Measurements from ENCODE around the gene SESN1. TPM values are rescaled to one million over a fixed set of nuclear protein-coding genes. Genes with fewer than 3 reads are reported as not detected.

The SESN1 gene
- total RNA-seq, 1 experiment from 2014 or later = 17.5 TPM

- no peak overlapping the region for H2AK5ac ChIP-seq (ENCODE audit: insufficient read length, low read length)
- no peak for DNase-seq
- no peaks in the 10 kb centered on the region for H3K36me3 Mint-ChIP-seq (ENCODE audit: insufficient read depth in 1 of 3, low read depth in 3 of 3)
- TF ChIP-seq CTCF (conservative IDR thresholded peaks at IDR 0.05) = no peak
- H3K4me2 ChIP-seq (ENCODE audit: insufficient read depth, insufficient read length, low read length) = no peak overlapping the region
- H3K4me1 ChIP-seq (ENCODE audit: insufficient read depth, low read length) = no peaks in the 10 kb centered on the region
- H4K20me1 ChIP-seq (ENCODE audit: control insufficient read depth, insufficient read depth, insufficient read length) = no peaks in the 10 kb centered on the region
- no peak overlapping the region for H3K27ac ChIP-seq (ENCODE audit: insufficient read length, low read depth, low read length)
- H3K14ac ChIP-seq (ENCODE audit: insufficient read depth, low read length) = no peak overlapping the region
- H2BK120ac ChIP-seq (ENCODE audit: low read depth, low read length, poor library complexity, severe bottlenecking) = no peak overlapping the region
- no peaks in the 10 kb centered on the region for H3K79me1 ChIP-seq (ENCODE audit: insufficient read depth, low read depth, low read length, poor library complexity, severe bottlenecking)
- H3T11ph ChIP-seq (ENCODE audit: low read length) = no peak overlapping the region
- H3K4me3 Mint-ChIP-seq = no peak overlapping the region
- H3K27me3 Mint-ChIP-seq (ENCODE audit: low read depth) = no peaks in the 10 kb centered on the region
- no peak overlapping the region for H4K91ac ChIP-seq (ENCODE audit: insufficient read length, low read depth, low read length)
- no CpG with 5 or more reads among the region's 2 CpGs for WGBS (ENCODE audit: extremely low coverage, insufficient read length, low lambda C conversion rate)
- no peaks in the 10 kb centered on the region for H3K23me2 ChIP-seq (ENCODE audit: insufficient read length, low read depth, low read length, poor library complexity, severe bottlenecking)
- H3K9ac ChIP-seq (ENCODE audit: extremely low read depth, insufficient read length, low read length) = no peak overlapping the region
- H3K9me3 Mint-ChIP-seq = no peaks in the 10 kb centered on the region
- no peak overlapping the region for H2BK15ac ChIP-seq (ENCODE audit: low read depth, low read length)
- H2BK5ac ChIP-seq (ENCODE audit: insufficient read length, low read length) = no peak overlapping the region
- H3K27me3 ChIP-seq (ENCODE audit: insufficient read depth, low read length) = no peaks in the 10 kb centered on the region
- no peak overlapping the region for H4K8ac ChIP-seq (replicated peaks; ENCODE audit: insufficient read length, low read depth, low read length)
- no peak overlapping the region for H2BK12ac ChIP-seq (ENCODE audit: insufficient read length, low read depth, low read length)
- H3K9me3 ChIP-seq (ENCODE audit: control insufficient read depth, low read depth, low read length) = no peaks in the 10 kb centered on the region
- H3K23ac ChIP-seq (ENCODE audit: insufficient read length, low read depth, low read length) = no peak overlapping the region
- H3K79me2 ChIP-seq (ENCODE audit: insufficient read depth, low read length) = no peaks in the 10 kb centered on the region
- no peak overlapping the region for H3K4ac ChIP-seq (ENCODE audit: low read depth, low read length)
- no peak overlapping the region for H4K5ac ChIP-seq (ENCODE audit: insufficient read length, low read depth, low read length)
- H3K4me1 Mint-ChIP-seq = peaks cover 4 to 6% of the 10 kb centered on the region in 2 experiments
- H2BK20ac ChIP-seq (ENCODE audit: low read depth, low read length, poor library complexity, severe bottlenecking) = no peak overlapping the region
- no peak overlapping the region for H3K56ac ChIP-seq (ENCODE audit: insufficient read length, low read depth, low read length)
- H3K18ac ChIP-seq (ENCODE audit: insufficient read length, low read depth, low read length) = no peak overlapping the region
- H2AFZ ChIP-seq (ENCODE audit: low read length) = no peak overlapping the region
- no peak overlapping the region for H3K27ac Mint-ChIP-seq
These were observed 34.1 kb downstream of the SESN1 start for GRCh38 chr6:109060571-109060970.

Measured in H9 (cell line).